ENCODE data around the gene ASXL3.
A peak's percentile ranks its signal among the peaks of the same experiment; 100 is the strongest.

DNA sequence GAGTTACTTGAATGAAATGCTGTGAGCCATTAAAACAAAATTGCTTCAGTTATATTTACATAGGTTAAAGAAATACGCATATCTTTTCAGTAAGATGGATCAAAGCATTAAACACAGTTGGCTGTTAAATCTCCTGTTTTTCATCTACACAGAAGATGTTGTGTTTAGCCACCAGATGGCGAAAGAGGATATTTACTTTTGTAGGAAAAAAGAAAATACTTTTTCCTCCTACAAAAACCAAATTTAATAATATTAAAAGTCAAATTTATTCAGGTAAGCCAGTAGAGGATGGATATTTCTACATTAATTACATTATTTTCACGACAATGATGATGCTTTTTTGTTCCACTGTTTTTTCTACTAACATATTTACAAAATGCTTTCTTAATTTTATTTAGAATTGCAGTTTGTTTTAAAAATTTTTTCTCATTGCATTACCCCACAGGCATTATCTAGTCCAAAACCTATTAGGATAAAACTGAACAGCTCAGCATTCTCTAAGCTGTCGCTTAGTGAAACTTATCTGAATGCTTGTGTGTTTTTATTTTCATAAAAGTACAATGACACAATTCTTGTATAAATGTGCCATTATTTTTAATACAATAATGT is 173.7 kb downstream of the ASXL3 start:
- TF ChIP-seq, protein P1, sequence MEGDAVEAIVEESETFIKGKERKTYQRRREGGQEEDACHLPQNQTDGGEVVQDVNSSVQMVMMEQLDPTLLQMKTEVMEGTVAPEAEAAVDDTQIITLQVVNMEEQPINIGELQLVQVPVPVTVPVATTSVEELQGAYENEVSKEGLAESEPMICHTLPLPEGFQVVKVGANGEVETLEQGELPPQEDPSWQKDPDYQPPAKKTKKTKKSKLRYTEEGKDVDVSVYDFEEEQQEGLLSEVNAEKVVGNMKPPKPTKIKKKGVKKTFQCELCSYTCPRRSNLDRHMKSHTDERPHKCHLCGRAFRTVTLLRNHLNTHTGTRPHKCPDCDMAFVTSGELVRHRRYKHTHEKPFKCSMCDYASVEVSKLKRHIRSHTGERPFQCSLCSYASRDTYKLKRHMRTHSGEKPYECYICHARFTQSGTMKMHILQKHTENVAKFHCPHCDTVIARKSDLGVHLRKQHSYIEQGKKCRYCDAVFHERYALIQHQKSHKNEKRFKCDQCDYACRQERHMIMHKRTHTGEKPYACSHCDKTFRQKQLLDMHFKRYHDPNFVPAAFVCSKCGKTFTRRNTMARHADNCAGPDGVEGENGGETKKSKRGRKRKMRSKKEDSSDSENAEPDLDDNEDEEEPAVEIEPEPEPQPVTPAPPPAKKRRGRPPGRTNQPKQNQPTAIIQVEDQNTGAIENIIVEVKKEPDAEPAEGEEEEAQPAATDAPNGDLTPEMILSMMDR (IDR thresholded peaks at IDR 0.05), result peak; percentile 37 to 60 (median 50)
- no peak for TF ChIP-seq POLR2A (IDR thresholded peaks at IDR 0.05)
